ENCODE results near the gene PDE8A. TPM values are rescaled to one million over a fixed set of nuclear protein-coding genes. Genes with fewer than 3 reads are reported as not detected.
A peak's percentile ranks its signal among the peaks of the same experiment; 100 is the strongest.

Gene PDE8A
- total RNA-seq, 3 donors from 2014 or later, result 45.1 to 60.5 (median 58.3) TPM

GRCh38 chr15:84942456-84942855, 39.2 kb upstream of the PDE8A start:
- no peak for DNase-seq (ENCODE audit: low spot score in 2 of 2)

GRCh38 chr15:84944311-84944710, 37.3 kb upstream of the PDE8A start:
- TF ChIP-seq POLR2AphosphoS5 (IDR thresholded peaks at IDR 0.05) (no peak), CTCF (IDR thresholded peaks at IDR 0.05) (no peak), POLR2A (IDR thresholded peaks at IDR 0.05) (no peak)

More at GRCh38 chr15:84942456-84942855, 39.2 kb upstream of the PDE8A start:
- Histone ChIP-seq H3K27ac (no peak overlapping the region), H3K4me3 (no peak overlapping the region), H3K9me3 (no peaks in the 10 kb centered on the region), H3K27me3 (no peaks in the 10 kb centered on the region), H3K4me1 (no peaks in the 10 kb centered on the region), H3K36me3 (no peaks in the 10 kb centered on the region)
- intact Hi-C loops (cut with DNase I; ENCODE audit: low total_unique reads), result no loop called here
- no peak for TF ChIP-seq CTCF (IDR thresholded peaks at IDR 0.05)
- TF ChIP-seq POLR2AphosphoS5 (IDR thresholded peaks at IDR 0.05), result no peak
- no peak for TF ChIP-seq POLR2A (IDR thresholded peaks at IDR 0.05)

GRCh38 chr15:84944861-84945260, 36.8 kb upstream of the PDE8A start:
- H3K27ac ChIP-seq, result no peak overlapping the region
- H3K27me3 ChIP-seq, result no peaks in the 10 kb centered on the region
- no peaks in the 10 kb centered on the region for H3K9me3 ChIP-seq
- TF ChIP-seq POLR2AphosphoS5 (IDR thresholded peaks at IDR 0.05) (no peak), CTCF (IDR thresholded peaks at IDR 0.05) (no peak), POLR2A (IDR thresholded peaks at IDR 0.05) (no peak)
- H3K4me1 ChIP-seq, result no peaks in the 10 kb centered on the region
- DNase-seq (ENCODE audit: low spot score in 2 of 2), result no peak
- H3K4me3 ChIP-seq, result no peak overlapping the region
- intact Hi-C loops (cut with DNase I; ENCODE audit: low total_unique reads), result no loop called here
- H3K36me3 ChIP-seq, result no peaks in the 10 kb centered on the region

More at GRCh38 chr15:84944311-84944710, 37.3 kb upstream of the PDE8A start:
- H3K36me3 ChIP-seq, result no peaks in the 10 kb centered on the region
- no peak overlapping the region for H3K4me3 ChIP-seq
- H3K4me1 ChIP-seq, result no peaks in the 10 kb centered on the region
- intact Hi-C loops (cut with DNase I; ENCODE audit: low total_unique reads), result no loop called here
- H3K9me3 ChIP-seq, result no peaks in the 10 kb centered on the region
- no peaks in the 10 kb centered on the region for H3K27me3 ChIP-seq
- no peak overlapping the region for H3K27ac ChIP-seq
- DNase-seq (ENCODE audit: low spot score in 2 of 2), result no peak

GRCh38 chr15:84946772-84947489, 34.7 kb upstream of the PDE8A start:
- no peaks in the 10 kb centered on the region for H3K27me3 ChIP-seq
- intact Hi-C loops (cut with DNase I; ENCODE audit: low total_unique reads), result no loop called here
- H3K9me3 ChIP-seq, result no peaks in the 10 kb centered on the region
- TF ChIP-seq POLR2A (IDR thresholded peaks at IDR 0.05), result no peak
- no peak for TF ChIP-seq CTCF (IDR thresholded peaks at IDR 0.05)
- TF ChIP-seq POLR2AphosphoS5 (IDR thresholded peaks at IDR 0.05), result no peak
- no peaks in the 10 kb centered on the region for H3K36me3 ChIP-seq
- no peak for DNase-seq (ENCODE audit: low spot score in 2 of 2)
- H3K4me1 ChIP-seq, result no peaks in the 10 kb centered on the region
- H3K27ac ChIP-seq, result no peak overlapping the region
- no peak overlapping the region for H3K4me3 ChIP-seq

- Histone ChIP-seq H3K36me3 (no peaks in the 10 kb centered on the region), H3K4me3 (no peak overlapping the region), H3K27me3 (no peaks in the 10 kb centered on the region), H3K9me3 (no peaks in the 10 kb centered on the region), H3K27ac (peak overlapping the region in 1 of 2 donors; percentile 70), H3K4me1 (no peaks in the 10 kb centered on the region)
- no peak for TF ChIP-seq CTCF (IDR thresholded peaks at IDR 0.05)
- TF ChIP-seq POLR2A (IDR thresholded peaks at IDR 0.05), result no peak
- TF ChIP-seq POLR2AphosphoS5 (IDR thresholded peaks at IDR 0.05), result no peak
- no peak for DNase-seq (ENCODE audit: low spot score in 2 of 2)
- intact Hi-C loops (cut with DNase I; ENCODE audit: low total_unique reads), result no loop called here
Observed at GRCh38 chr15:84947947-84948830, 33.5 kb upstream of the PDE8A start.

Measured in breast epithelium (tissue), 4 donors.